Measurements from ENCODE around the gene EFHC2. TPM values are rescaled to one million over a fixed set of nuclear protein-coding genes. Genes with fewer than 3 reads are reported as not detected.

Gene EFHC2
- total RNA-seq, 2 donors from 2014 or later: 3.0 to 6.2 TPM

- no peaks in the 10 kb centered on the region for H3K9me3 ChIP-seq
- H3K4me1 ChIP-seq (replicated peaks): no peaks in the 10 kb centered on the region
- TF ChIP-seq CTCF (IDR thresholded peaks at IDR 0.05): no peak
- TF ChIP-seq POLR2A (IDR thresholded peaks at IDR 0.05): no peak
- no peak for TF ChIP-seq POLR2AphosphoS5 (IDR thresholded peaks at IDR 0.05)
- no peak overlapping the region for H3K4me3 ChIP-seq
- no peak overlapping the region for H3K27ac ChIP-seq
- DNase-seq (ENCODE audit: low spot score): no peak
- whole genome bisulfite sequencing: 88% methylated on average over 2 of the region's 2 CpGs
- no peaks in the 10 kb centered on the region for H3K36me3 ChIP-seq
- H3K27me3 ChIP-seq (replicated peaks; ENCODE audit: insufficient read depth): no peaks in the 10 kb centered on the region
- intact Hi-C loops (cut with DNase I): no loop called here
Observed at GRCh38 chrX:44113337-44113736, 230.1 kb downstream of the EFHC2 start.

- Histone ChIP-seq H3K27ac (no peak overlapping the region), H3K4me1 (replicated peaks) (no peaks in the 10 kb centered on the region), H3K9me3 (no peaks in the 10 kb centered on the region), H3K4me3 (no peak overlapping the region), H3K27me3 (replicated peaks; ENCODE audit: insufficient read depth) (no peaks in the 10 kb centered on the region), H3K36me3 (no peaks in the 10 kb centered on the region)
- TF ChIP-seq POLR2AphosphoS5 (IDR thresholded peaks at IDR 0.05) (no peak), CTCF (IDR thresholded peaks at IDR 0.05) (no peak), POLR2A (IDR thresholded peaks at IDR 0.05) (no peak)
- DNase-seq (ENCODE audit: low spot score): no peak
- intact Hi-C loops (cut with DNase I): no loop called here
- WGBS: 94% methylated on average over 2 of the region's 2 CpGs
Observed at GRCh38 chrX:44106864-44107263, 236.6 kb downstream of the EFHC2 start.

GRCh38 chrX:44105228-44105913 is 238.1 kb downstream of the EFHC2 start:
- intact Hi-C loops (cut with DNase I): no loop called here
- DNase-seq (ENCODE audit: low spot score): no peak
- TF ChIP-seq POLR2A (IDR thresholded peaks at IDR 0.05) (no peak), POLR2AphosphoS5 (IDR thresholded peaks at IDR 0.05) (no peak), CTCF (IDR thresholded peaks at IDR 0.05) (no peak)
- Histone ChIP-seq H3K36me3 (no peaks in the 10 kb centered on the region), H3K27me3 (replicated peaks; ENCODE audit: insufficient read depth) (no peaks in the 10 kb centered on the region), H3K9me3 (no peaks in the 10 kb centered on the region), H3K27ac (no peak overlapping the region), H3K4me3 (no peak overlapping the region), H3K4me1 (replicated peaks) (no peaks in the 10 kb centered on the region)
- 47% methylated on average over 12 of the region's 12 CpGs for WGBS

GRCh38 chrX:44104699-44105098 is 238.8 kb downstream of the EFHC2 start:
- Histone ChIP-seq H3K27me3 (replicated peaks; ENCODE audit: insufficient read depth) (no peaks in the 10 kb centered on the region), H3K4me1 (replicated peaks) (no peaks in the 10 kb centered on the region), H3K9me3 (no peaks in the 10 kb centered on the region), H3K27ac (no peak overlapping the region), H3K36me3 (no peaks in the 10 kb centered on the region), H3K4me3 (no peak overlapping the region)
- 68% methylated on average over 3 of the region's 3 CpGs for WGBS
- intact Hi-C loops (cut with DNase I): no loop called here
- DNase-seq (ENCODE audit: low spot score): no peak
- no peak for TF ChIP-seq CTCF (IDR thresholded peaks at IDR 0.05)
- no peak for TF ChIP-seq POLR2A (IDR thresholded peaks at IDR 0.05)
- TF ChIP-seq POLR2AphosphoS5 (IDR thresholded peaks at IDR 0.05): no peak

GRCh38 chrX:44101281-44101680 is 242.2 kb downstream of the EFHC2 start:
- no peaks in the 10 kb centered on the region for H3K27me3 ChIP-seq (replicated peaks; ENCODE audit: insufficient read depth)
- no peak overlapping the region for H3K4me3 ChIP-seq
- WGBS: 74% methylated on average over 3 of the region's 3 CpGs
- no peaks in the 10 kb centered on the region for H3K36me3 ChIP-seq
- H3K27ac ChIP-seq: no peak overlapping the region
- no peaks in the 10 kb centered on the region for H3K9me3 ChIP-seq
- no peaks in the 10 kb centered on the region for H3K4me1 ChIP-seq (replicated peaks)
- TF ChIP-seq CTCF (IDR thresholded peaks at IDR 0.05) (no peak), POLR2AphosphoS5 (IDR thresholded peaks at IDR 0.05) (no peak), POLR2A (IDR thresholded peaks at IDR 0.05) (no peak)
- DNase-seq (ENCODE audit: low spot score): no peak
- intact Hi-C loops (cut with DNase I): no loop called here

All from prostate gland (tissue), 2 donors.